ENCODE results near the gene COG2.
A peak's percentile ranks its signal among the peaks of the same experiment; 100 is the strongest.

The COG2 gene

GRCh38 chr1:230682274-230682673 lies 40.0 kb downstream of the COG2 start:
- no peak overlapping the region for H3K23ac ChIP-seq (ENCODE audit: low read length in 2 of 2)
- no peaks in the 10 kb centered on the region for H3K27me3 ChIP-seq (ENCODE audit: control insufficient read depth in 1 of 2, insufficient read depth in 1 of 2, low read length in 2 of 2)
- no peak for DNase-seq
- no peak overlapping the region for H3K27ac ChIP-seq (ENCODE audit: low read length, poor library complexity, severe bottlenecking)
- no peak overlapping the region for H2AFZ ChIP-seq (ENCODE audit: low read depth, low read length)
- no peak overlapping the region for H3K14ac ChIP-seq (ENCODE audit: low read length in 2 of 2)
- peaks cover 23 to 76% of the 10 kb centered on the region in 2 experiments for H3K36me3 ChIP-seq (ENCODE audit: control insufficient read depth in 1 of 2, insufficient read depth in 2 of 2, low read depth in 1 of 2, low read length in 2 of 2)
- peak overlapping the region; percentile 19 for H3K9ac ChIP-seq (ENCODE audit: low read length)
- H2BK15ac ChIP-seq (ENCODE audit: low read depth, poor library complexity, severe bottlenecking): no peak overlapping the region
- H2BK5ac ChIP-seq (ENCODE audit: low read depth, low read length, poor library complexity, severe bottlenecking): no peak overlapping the region
- no peak overlapping the region for H2BK12ac ChIP-seq (ENCODE audit: low read length in 2 of 2)
- H4K8ac ChIP-seq (ENCODE audit: low read length): no peak overlapping the region
- H3K18ac ChIP-seq (ENCODE audit: low read depth in 1 of 2, low read length in 2 of 2): no peak overlapping the region
- H4K91ac ChIP-seq (ENCODE audit: low read length): no peak overlapping the region
- no peak overlapping the region for H3K4me3 ChIP-seq (ENCODE audit: insufficient read depth in 1 of 2, low read depth in 1 of 2, low read length in 2 of 2)
- H3K9me3 ChIP-seq (ENCODE audit: control insufficient read depth, low read length): no peaks in the 10 kb centered on the region
- H3K4ac ChIP-seq (ENCODE audit: low read depth in 1 of 2, low read length in 2 of 2): no peak overlapping the region
- peaks cover 9% of the 10 kb centered on the region for H3K4me1 ChIP-seq (ENCODE audit: control insufficient read depth, insufficient read depth, low read depth, low read length)
- H3K4me2 ChIP-seq (ENCODE audit: low read length, poor library complexity, severe bottlenecking): no peak overlapping the region
- WGBS: 86% methylated on average over 2 of the region's 3 CpGs
- no peak overlapping the region for H2AK5ac ChIP-seq (ENCODE audit: low read length, severe bottlenecking)
- H2BK120ac ChIP-seq (ENCODE audit: low read depth, low read length): no peak overlapping the region
- peaks cover 4% of the 10 kb centered on the region for H3K79me1 ChIP-seq (replicated peaks; ENCODE audit: low read length, poor library complexity, severe bottlenecking)

GRCh38 chr1:230682882-230683610 lies 40.8 kb downstream of the COG2 start:
- peaks cover 23 to 77% of the 10 kb centered on the region in 2 experiments for H3K36me3 ChIP-seq (ENCODE audit: control insufficient read depth in 1 of 2, insufficient read depth in 2 of 2, low read depth in 1 of 2, low read length in 2 of 2)
- peaks cover 4% of the 10 kb centered on the region for H3K79me1 ChIP-seq (replicated peaks; ENCODE audit: low read length, poor library complexity, severe bottlenecking)
- H3K4me2 ChIP-seq (ENCODE audit: low read length, poor library complexity, severe bottlenecking): no peak overlapping the region
- H3K27me3 ChIP-seq (ENCODE audit: control insufficient read depth in 1 of 2, insufficient read depth in 1 of 2, low read length in 2 of 2): no peaks in the 10 kb centered on the region
- no peaks in the 10 kb centered on the region for H3K9me3 ChIP-seq (ENCODE audit: control insufficient read depth, low read length)
- no peak overlapping the region for H2AK5ac ChIP-seq (ENCODE audit: low read length, severe bottlenecking)
- H2BK15ac ChIP-seq (ENCODE audit: low read depth, poor library complexity, severe bottlenecking): no peak overlapping the region
- no peak overlapping the region for H3K14ac ChIP-seq (ENCODE audit: low read length in 2 of 2)
- no peak overlapping the region for H4K8ac ChIP-seq (ENCODE audit: low read length)
- H4K91ac ChIP-seq (ENCODE audit: low read length): no peak overlapping the region
- H3K4me1 ChIP-seq (ENCODE audit: control insufficient read depth, insufficient read depth, low read depth, low read length): peaks cover 9% of the 10 kb centered on the region
- no peak overlapping the region for H3K9ac ChIP-seq (ENCODE audit: low read length)
- H3K18ac ChIP-seq (ENCODE audit: low read depth in 1 of 2, low read length in 2 of 2): no peak overlapping the region
- no peak overlapping the region for H2AFZ ChIP-seq (ENCODE audit: low read depth, low read length)
- no peak overlapping the region for H3K27ac ChIP-seq (ENCODE audit: low read length, poor library complexity, severe bottlenecking)
- no peak overlapping the region for H3K4me3 ChIP-seq (ENCODE audit: insufficient read depth in 1 of 2, low read depth in 1 of 2, low read length in 2 of 2)
- H3K23ac ChIP-seq (ENCODE audit: low read length in 2 of 2): no peak overlapping the region
- 90% methylated on average over 8 of the region's 9 CpGs for WGBS
- DNase-seq: no peak
- no peak overlapping the region for H2BK120ac ChIP-seq (ENCODE audit: low read depth, low read length)
- H2BK12ac ChIP-seq (ENCODE audit: low read length in 2 of 2): no peak overlapping the region
- no peak overlapping the region for H3K4ac ChIP-seq (ENCODE audit: low read depth in 1 of 2, low read length in 2 of 2)
- no peak overlapping the region for H2BK5ac ChIP-seq (ENCODE audit: low read depth, low read length, poor library complexity, severe bottlenecking)

- peaks cover 26 to 76% of the 10 kb centered on the region in 2 experiments for H3K36me3 ChIP-seq (ENCODE audit: control insufficient read depth in 1 of 2, insufficient read depth in 2 of 2, low read depth in 1 of 2, low read length in 2 of 2)
- no peak overlapping the region for H3K9ac ChIP-seq (ENCODE audit: low read length)
- no peak overlapping the region for H2BK15ac ChIP-seq (ENCODE audit: low read depth, poor library complexity, severe bottlenecking)
- H3K79me1 ChIP-seq (replicated peaks; ENCODE audit: low read length, poor library complexity, severe bottlenecking): peaks cover 5% of the 10 kb centered on the region
- H3K4me2 ChIP-seq (ENCODE audit: low read length, poor library complexity, severe bottlenecking): no peak overlapping the region
- no peak overlapping the region for H3K14ac ChIP-seq (ENCODE audit: low read length in 2 of 2)
- DNase-seq: no peak
- H2BK120ac ChIP-seq (ENCODE audit: low read depth, low read length): no peak overlapping the region
- no peaks in the 10 kb centered on the region for H3K9me3 ChIP-seq (ENCODE audit: control insufficient read depth, low read length)
- H3K18ac ChIP-seq (ENCODE audit: low read depth in 1 of 2, low read length in 2 of 2): no peak overlapping the region
- H3K23ac ChIP-seq (ENCODE audit: low read length in 2 of 2): no peak overlapping the region
- H2AK5ac ChIP-seq (ENCODE audit: low read length, severe bottlenecking): no peak overlapping the region
- peaks cover 9% of the 10 kb centered on the region for H3K4me1 ChIP-seq (ENCODE audit: control insufficient read depth, insufficient read depth, low read depth, low read length)
- H3K4me3 ChIP-seq (ENCODE audit: insufficient read depth in 1 of 2, low read depth in 1 of 2, low read length in 2 of 2): no peak overlapping the region
- no peak overlapping the region for H2BK5ac ChIP-seq (ENCODE audit: low read depth, low read length, poor library complexity, severe bottlenecking)
- no peak overlapping the region for H3K4ac ChIP-seq (ENCODE audit: low read depth in 1 of 2, low read length in 2 of 2)
- no peak overlapping the region for H4K91ac ChIP-seq (ENCODE audit: low read length)
- H2AFZ ChIP-seq (ENCODE audit: low read depth, low read length): no peak overlapping the region
- no peak overlapping the region for H2BK12ac ChIP-seq (ENCODE audit: low read length in 2 of 2)
- H4K8ac ChIP-seq (ENCODE audit: low read length): no peak overlapping the region
- no peaks in the 10 kb centered on the region for H3K27me3 ChIP-seq (ENCODE audit: control insufficient read depth in 1 of 2, insufficient read depth in 1 of 2, low read length in 2 of 2)
- 100% methylated on average over 1 of the region's 2 CpGs for WGBS
- no peak overlapping the region for H3K27ac ChIP-seq (ENCODE audit: low read length, poor library complexity, severe bottlenecking)
Measured at GRCh38 chr1:230684146-230684545, 41.9 kb downstream of the COG2 start.

- Histone ChIP-seq H2BK15ac (ENCODE audit: low read depth, poor library complexity, severe bottlenecking) (no peak overlapping the region), H2BK120ac (ENCODE audit: low read depth, low read length) (no peak overlapping the region), H3K79me1 (replicated peaks; ENCODE audit: low read length, poor library complexity, severe bottlenecking) (peaks cover 4% of the 10 kb centered on the region), H4K8ac (ENCODE audit: low read length) (no peak overlapping the region), H3K9me3 (ENCODE audit: control insufficient read depth, low read length) (no peaks in the 10 kb centered on the region), H3K4ac (ENCODE audit: low read depth in 1 of 2, low read length in 2 of 2) (no peak overlapping the region), H3K27ac (ENCODE audit: low read length, poor library complexity, severe bottlenecking) (no peak overlapping the region), H3K27me3 (ENCODE audit: control insufficient read depth in 1 of 2, insufficient read depth in 1 of 2, low read length in 2 of 2) (no peaks in the 10 kb centered on the region), H2BK5ac (ENCODE audit: low read depth, low read length, poor library complexity, severe bottlenecking) (no peak overlapping the region), H3K4me1 (ENCODE audit: control insufficient read depth, insufficient read depth, low read depth, low read length) (peaks cover 9% of the 10 kb centered on the region), H3K36me3 (ENCODE audit: control insufficient read depth in 1 of 2, insufficient read depth in 2 of 2, low read depth in 1 of 2, low read length in 2 of 2) (peaks cover 33 to 76% of the 10 kb centered on the region in 2 experiments), H2AK5ac (ENCODE audit: low read length, severe bottlenecking) (no peak overlapping the region), H4K91ac (ENCODE audit: low read length) (no peak overlapping the region), H3K4me2 (ENCODE audit: low read length, poor library complexity, severe bottlenecking) (no peak overlapping the region), H3K4me3 (ENCODE audit: insufficient read depth in 1 of 2, low read depth in 1 of 2, low read length in 2 of 2) (no peak overlapping the region), H2AFZ (ENCODE audit: low read depth, low read length) (no peak overlapping the region), H3K23ac (ENCODE audit: low read length in 2 of 2) (no peak overlapping the region), H2BK12ac (ENCODE audit: low read length in 2 of 2) (no peak overlapping the region), H3K14ac (ENCODE audit: low read length in 2 of 2) (no peak overlapping the region), H3K9ac (ENCODE audit: low read length) (no peak overlapping the region), H3K18ac (ENCODE audit: low read depth in 1 of 2, low read length in 2 of 2) (no peak overlapping the region)
- 98% methylated on average over 3 of the region's 5 CpGs for WGBS
- DNase-seq: no peak
Measured at GRCh38 chr1:230684998-230685397, 42.7 kb downstream of the COG2 start.
